ENCODE measurements around the gene CLNK.
A peak's percentile ranks its signal among the peaks of the same experiment; 100 is the strongest.
"Not testable (repeated sequence)": the region's sequence is repeated elsewhere in the genome, so short reads cannot be mapped to it uniquely, and the experiment has no call there.

The CLNK gene

DNA sequence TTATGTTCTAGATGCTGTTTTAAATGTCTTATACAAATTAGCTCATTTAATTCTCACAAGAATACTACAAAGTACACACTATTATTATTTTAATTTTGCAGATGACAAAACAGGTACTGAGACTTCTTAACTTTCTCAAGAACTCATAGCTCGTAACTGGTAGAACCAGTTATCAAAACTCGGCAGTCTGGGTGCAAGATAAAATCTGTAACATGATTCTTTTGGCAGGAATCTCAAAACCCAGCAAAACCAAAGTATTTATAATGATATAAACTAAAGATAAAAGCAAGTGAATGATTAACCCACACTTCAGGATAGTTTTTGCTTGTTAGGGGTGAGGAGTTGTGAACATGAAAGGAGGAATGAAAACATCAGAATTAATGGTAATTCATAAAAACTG, 27.6 kb downstream of the CLNK start:
- FAIRE-seq: peak; percentile 61

DNA sequence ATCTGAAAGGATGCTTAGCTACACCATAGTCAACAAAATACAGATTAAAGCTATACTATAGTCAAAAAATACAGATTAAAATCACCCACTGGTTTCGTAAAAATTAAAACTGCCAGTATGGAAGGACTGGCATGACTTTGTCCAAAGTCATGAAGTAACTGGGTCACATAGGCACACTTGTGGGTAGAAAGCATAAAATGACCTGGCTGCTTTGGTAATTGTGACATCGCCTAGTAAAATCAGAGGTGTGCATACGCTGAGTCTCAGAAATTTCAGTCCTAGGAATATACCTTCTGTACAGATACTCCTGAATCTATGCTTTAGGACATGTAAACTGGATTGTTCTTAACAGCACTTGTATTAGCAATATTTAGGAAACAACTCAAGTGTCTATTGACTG, 28.1 kb downstream of the CLNK start:
- FAIRE-seq: no peak

DNA sequence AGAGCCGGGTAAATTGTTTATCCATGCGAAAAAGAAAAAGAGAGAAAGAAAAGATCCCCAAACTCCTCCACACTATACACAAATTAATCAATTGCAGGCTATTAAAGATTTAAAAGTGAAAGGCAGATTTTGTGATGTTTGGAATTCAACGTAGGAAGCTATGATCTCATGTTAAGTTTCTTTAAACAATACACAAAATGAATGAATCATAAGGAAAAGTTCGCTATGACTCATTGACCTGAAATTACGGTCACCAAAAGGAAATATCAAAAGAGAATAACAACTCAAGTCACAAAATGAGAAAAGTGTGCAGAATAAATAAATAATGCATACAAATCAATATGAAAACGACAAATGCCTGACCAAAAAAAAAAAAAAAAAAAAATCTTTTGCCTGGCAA, 28.6 kb downstream of the CLNK start:
- FAIRE-seq: peak; percentile 84

DNA sequence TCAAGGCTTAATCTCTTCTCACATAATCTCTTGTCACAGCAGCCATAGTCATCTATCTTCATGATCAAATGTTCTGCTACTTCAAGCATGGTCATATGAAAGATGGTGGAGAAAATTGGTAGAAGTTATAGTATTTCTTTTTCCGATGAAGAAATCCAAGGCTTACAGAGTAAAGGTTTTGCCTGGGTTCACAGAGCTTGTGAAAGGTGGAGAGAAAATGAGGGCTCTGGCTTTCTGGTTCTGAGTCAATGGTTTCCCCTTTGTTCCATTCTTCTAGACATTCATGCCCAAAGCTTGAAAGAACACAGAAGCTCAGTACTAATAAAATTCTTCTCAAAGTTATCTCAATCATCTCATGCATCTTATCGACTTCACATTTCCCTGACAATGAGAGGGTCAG, 36.1 kb downstream of the CLNK start:
- no peak for FAIRE-seq

DNA sequence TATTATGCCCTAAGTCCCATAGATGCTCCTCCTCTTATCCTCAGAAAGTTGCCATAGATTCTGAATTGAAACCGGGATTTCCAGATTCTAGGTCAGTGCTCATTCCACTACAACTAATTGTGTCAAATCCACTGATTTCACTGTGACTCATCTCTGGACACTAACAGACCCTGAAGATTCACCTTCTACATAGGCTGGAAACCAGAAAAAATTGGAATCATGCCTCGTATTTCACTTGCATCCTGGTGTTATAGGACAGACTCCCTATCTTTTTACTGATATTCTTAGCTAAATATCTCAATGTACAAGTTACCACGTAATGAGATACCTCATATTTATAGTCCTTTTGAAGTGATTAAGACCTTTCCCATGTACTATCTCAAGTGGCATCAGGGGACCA, 36.7 kb downstream of the CLNK start:
- no peak for FAIRE-seq

DNA sequence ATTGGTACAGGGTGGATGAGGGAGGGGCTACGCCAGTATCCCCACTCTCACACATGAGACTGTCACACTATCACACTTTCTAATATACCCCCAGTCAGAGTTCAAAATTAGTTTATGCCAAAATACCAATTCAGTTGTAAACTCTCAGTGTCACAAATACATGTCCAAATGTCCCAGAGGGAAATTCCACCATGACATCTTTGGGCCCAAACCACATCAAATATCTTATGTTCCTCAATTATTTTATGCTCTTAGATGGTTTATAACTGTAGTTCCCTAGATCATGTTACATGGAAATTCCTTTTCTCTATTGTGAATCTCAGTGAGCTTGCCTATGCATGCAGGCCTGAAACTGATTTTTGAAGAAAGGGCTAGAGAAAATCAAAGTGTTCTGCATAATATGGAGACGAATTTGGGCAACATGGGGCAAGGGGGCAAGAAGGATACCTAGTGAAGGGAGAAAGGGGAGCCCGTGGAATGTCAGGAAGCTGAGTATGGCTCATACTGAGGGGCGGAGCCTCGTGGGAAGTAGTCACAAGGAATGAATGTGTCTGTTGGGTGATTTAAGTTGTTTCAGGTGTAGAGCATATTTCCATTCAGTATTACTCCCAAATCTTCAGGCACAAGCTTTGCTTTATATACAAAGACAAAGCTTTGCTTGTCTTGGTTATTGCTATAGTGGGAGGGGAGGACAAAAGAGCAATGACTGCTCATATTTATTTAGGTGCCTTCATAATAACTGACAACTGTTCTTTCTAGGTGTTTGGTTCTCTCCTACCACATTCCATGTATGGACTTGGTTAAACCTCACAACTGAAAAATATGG, 40.8 kb downstream of the CLNK start:
- no peak for FAIRE-seq

DNA sequence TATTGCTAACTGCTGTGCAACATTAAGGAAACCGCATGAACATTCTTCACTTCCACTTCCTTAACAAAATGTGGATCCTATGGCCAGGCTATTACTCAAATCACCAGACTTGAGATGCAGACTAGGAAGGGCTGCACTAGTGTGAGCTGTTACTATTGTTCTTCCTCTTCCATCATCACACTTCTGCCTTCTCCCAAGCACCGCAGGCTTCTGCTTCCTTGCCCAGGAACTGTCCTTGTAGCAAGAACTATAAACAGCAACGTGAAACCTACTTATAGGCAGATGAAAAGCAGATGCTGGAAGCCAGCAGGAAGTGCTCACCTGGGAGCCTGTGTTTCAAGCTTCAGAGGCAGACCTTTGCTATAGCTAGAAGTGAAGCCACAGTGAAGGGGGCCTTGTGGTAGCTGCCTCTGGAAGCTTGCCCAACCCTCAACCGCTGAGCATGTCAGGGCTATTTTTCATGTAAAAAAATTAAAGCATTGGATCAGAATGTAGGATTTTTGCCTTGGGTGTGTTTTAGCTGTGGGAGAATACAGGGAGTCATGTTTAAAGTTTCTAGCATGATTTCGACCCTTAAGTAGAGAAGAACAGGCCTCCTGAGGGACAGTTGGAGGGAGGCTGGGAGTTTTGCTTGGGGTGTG, 43.9 kb downstream of the CLNK start:
- no peak for FAIRE-seq

DNA sequence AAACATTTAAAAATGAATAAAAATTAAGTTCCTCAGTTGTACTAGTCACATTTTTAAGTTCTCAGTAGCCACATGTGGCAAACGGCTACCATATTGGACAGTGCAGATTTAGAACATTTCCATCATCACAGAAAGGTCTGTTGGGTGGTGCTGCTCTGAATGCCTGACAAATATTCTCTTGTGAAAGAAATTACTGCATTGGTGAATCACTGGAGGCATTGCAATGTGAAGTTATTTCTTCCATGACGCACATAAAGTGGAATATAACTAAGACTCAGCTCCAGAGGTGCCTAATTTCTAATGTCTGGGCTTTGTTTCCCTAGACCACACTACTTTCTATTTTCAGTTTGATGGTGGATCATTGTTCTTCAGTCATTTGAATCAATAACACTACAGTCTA, 44.9 kb downstream of the CLNK start:
- FAIRE-seq: no peak

DNA sequence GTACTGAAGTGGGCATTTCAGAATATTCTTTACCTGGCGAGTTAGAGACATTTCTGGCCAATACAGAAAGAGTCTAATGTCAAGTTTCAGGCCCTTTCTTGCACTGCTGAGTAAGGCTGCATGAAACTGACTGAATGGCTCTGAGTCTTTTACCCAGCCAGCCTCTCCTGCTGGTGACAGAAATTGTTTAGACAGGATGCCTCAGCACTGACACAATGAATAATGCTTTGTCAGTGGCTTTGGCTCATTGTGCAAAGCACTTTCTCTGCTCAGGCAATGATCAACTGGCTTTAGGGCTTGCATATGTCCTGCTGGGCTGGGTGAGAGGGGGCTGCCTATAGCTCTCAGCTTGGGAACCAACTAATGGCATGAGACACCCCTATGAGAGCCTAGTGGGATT, 45.5 kb downstream of the CLNK start:
- FAIRE-seq: no peak

DNA sequence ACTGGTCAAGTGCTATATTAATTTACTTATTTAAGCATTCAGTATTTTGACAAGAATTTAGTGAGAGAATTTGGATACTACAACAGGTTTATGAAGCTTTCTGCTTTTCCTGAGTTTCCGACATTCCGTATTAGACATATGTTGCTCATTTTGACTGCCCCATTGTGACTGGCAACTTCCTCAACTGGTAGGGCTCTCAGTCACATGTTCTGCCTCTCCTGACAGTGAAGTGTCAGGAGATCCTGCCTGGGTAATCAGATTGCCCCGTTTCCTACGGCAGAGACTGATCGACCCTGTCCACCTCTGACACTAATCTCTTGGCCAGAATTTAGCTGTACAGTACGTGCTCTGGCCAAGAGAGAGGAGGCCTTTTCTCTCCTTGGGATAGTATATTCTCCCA, 49.5 kb downstream of the CLNK start:
- FAIRE-seq: no peak

DNA sequence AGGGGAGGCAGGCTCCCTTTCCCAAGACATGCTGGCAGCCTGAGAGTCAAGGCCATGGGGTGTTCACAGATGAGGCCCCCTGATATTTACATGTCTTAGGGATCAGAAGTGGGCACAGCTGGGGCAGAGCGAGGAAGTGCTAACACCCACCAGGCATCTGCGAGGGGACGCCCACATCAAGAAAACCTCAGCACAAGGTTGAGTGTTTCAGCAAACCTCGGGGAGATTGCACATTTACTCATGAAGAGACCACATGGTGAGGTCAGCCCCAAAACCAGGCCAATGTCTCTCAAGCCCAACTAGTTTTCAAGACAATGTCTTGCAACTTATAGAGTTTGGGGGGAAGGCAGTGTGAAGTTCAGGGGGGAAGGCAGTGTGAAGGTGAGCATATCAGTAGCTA, 55.2 kb downstream of the CLNK start:
- no peak for FAIRE-seq

DNA sequence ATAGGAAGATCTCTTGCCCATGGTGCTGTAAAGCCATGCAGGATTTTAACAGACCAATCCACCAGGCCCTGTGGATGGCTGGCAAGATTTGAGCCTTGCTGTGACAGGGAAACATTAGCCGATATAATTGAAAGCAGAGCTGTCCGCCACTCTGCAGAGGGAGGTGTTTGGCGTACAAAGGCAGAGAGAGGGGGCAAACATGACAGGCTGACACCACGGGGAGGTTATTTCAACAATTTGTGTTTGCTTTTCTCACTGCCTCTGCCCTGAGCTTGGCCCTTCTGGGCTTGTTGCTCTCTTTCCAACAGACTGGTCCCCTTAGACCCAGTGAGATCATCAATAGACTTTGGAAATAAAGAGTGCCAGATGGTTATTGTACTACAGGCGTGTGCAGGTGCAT, 59.4 kb downstream of the CLNK start:
- FAIRE-seq: no peak

DNA sequence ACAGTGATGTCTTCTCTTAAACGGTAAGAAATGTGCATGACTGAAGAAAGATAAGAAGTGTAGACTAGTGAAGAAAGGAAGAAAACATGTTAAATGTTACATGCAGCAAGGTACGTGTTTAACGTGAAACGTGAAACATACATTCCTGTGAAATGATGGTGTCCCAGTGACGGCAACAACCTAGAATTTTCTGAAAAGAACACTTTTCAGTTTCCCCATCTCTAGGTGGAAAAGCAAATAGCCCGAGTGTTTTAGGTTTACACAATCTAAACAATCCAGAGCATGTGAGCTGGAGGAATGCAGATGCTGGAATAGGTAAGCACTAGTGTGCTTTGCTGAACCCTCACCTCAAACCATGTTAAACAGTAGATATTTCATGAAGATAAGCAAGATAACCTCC, 60.7 kb downstream of the CLNK start:
- no peak for FAIRE-seq

DNA sequence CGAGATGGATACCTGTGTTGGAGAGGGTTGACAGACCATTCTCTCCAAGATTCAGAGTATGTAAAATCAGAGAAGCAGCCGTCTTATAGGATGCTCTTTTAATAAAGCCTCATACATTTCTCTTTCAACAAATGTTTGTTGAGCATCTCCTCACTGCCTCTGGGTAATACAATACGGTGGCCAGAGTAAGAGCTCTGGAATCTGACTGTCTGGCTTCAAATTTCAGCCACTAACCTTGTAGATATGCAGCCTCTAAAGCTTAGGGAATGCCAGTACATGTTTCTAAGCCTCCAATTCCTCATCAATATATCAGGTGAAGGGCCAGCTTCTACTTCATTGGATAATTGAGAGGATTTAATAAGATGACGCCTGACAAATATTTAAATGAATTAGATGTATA, 61.3 kb downstream of the CLNK start:
- no peak for FAIRE-seq

DNA sequence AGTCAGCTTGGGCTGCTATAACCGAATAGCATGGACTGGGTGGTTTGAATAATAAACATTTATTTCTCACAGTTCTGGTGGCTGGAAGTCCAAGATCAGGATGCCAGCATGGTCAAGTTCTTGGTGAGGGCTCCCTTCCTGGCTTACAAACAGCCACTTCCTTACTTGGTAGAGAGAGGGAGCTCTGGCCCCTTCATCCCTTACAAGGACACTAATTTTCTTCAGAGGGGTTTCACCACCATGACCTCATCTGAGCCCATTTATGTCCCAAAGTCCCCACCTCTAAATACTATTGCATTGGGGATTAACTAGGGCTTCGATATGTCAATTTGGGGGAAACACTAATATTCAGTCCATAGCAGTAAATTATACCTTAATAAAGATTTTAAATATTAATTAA, 61.8 kb downstream of the CLNK start:
- FAIRE-seq: no peak

DNA sequence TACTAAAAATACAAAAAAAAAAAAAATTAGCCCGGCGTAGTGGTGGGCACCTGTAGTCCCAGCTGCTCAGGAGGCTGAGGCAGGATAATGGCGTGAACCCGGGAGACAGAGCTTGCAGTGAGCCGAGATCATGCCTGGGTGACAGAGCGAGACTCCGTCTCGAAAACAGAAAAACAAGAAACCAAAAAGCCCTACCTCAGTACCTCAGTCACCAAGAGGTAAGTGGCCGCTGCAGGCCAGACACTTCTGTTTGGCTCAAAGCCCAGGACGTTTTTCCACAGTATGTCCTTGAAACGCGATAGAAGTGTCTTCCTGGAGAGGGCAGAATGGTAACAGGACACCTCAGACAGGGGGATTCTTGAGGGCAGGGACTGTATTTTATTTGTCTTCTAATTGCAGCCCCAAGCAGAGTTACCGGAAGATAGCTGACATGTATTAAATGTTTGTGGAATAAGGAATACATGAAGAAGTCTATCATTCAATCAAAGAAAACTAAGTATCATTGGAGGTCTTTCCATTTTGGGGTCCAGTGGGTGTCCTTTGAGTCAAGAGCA, 63.6 kb downstream of the CLNK start:
- no peak for FAIRE-seq

DNA sequence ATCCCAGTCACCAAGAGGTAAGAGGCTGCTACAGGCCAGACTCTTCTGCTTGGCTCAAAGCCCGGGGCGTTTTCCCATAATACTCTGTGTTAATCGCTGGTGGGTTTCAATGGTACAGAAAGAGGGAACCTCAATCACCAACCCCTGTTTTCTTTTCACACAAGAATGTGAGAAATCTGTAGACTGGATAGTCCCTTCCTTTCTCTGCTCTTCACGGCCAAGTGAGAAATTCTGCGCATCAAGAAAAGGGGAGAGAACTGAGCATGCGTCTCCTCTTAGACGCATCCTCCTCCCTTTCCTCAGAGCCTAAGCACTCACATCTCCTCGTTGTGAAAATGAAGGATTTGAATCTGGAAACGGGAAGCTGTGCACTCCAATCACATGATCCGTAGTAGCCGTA, 64.7 kb downstream of the CLNK start:
- no peak for FAIRE-seq

DNA sequence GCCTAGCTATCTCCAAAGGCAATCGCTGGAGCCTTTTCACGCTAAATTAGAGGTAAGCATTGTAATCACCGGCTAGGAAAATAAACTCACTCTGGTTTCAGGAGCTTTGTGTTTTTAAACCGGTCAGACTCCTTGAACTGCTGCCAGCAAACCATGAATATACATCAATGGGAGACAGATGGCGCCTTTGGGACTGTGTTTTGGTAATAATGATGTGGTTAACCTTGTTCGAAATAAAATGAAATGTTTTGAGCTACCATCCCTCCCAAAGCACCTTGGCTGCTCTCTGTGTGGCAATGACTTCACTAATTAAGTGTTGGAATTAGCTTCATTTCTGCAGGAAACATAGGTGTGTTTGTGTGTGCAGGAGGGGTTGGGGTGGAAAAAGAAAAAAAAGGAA, 65.3 kb downstream of the CLNK start:
- peak; percentile 80 for FAIRE-seq

DNA sequence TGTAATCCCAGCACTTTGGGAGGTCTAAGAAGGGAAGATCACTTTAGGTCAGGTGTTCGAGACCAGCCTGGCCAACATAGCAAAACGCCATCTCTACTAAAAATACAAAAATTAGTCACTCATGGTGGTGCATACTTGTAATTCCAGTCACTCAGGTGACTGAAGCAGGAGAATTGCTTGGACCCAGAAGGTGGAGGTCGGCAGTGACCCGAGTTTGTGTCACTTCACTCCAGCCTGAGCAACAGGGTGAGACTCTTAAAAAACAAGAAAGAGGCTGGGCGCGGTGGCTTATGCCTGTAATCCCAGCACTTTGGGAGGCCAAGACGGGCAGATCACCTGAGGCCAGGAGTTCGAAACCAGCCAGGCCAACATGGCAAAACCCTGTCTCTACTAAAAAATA, 69.6 kb downstream of the CLNK start:
- FAIRE-seq: not testable (repeated sequence)

DNA sequence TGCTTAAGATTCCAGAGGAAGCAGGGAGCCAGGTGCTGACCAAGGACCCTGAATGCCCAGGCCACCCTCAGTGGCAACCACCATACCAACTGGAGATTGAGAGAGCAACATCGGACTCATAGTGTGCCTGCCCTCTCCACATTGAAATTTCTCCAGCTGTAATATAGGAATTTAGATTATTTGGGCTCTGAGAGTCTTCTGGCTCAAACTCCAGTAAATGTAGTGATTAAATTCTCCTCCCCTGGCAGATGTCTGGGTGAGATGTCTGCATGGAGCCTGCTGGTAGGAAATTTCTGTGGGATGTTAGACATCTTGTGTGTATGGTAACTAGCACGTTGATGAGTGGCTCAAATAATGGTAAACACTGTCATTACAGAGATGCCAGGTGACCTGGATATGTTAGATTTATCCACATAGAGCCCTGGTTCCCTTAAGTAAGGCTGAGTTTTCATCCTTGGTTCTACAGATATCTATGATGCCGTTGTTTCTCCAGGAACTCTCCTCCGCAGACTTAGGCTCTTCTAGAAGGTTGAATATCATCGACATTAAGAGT, 70.6 kb downstream of the CLNK start:
- FAIRE-seq: no peak

DNA sequence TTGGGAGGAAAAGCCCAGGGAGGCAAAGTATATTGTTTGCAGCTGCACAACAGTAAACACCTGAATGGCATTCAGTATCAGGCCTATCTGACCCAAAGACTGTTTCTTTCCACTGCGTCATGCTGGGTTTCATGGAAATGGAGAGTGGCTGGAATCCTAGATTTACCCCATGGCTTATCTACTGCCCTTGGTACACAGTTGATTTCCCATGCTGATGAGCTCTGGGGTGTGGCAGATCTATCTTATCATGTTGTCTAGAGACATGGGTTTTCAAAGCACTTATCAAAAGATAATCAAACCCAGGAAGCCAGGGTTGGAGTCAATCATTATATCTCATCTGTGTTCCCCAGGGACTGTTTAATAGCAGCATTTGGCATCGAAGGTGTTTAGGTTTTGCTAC, 72.1 kb downstream of the CLNK start:
- FAIRE-seq: no peak

DNA sequence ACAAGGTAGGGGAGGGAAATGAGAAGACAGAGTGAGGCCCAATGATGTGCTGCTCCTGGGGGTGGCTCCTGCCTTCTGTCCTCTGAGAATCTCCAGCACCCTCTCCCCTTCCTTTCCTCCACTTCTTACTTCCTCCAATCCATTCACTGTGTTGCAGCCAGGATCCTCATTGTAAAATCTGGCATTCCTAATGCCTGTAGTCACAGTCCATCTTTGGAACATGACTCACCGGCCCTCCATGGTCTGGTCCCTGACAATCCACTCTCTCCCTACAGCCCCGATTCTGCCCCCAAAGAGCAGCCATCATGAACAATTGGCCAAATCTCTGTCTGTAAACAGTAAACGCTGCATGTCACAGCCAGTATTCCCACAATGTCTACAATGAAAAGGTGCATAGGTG, 72.9 kb downstream of the CLNK start:
- no peak for FAIRE-seq

DNA sequence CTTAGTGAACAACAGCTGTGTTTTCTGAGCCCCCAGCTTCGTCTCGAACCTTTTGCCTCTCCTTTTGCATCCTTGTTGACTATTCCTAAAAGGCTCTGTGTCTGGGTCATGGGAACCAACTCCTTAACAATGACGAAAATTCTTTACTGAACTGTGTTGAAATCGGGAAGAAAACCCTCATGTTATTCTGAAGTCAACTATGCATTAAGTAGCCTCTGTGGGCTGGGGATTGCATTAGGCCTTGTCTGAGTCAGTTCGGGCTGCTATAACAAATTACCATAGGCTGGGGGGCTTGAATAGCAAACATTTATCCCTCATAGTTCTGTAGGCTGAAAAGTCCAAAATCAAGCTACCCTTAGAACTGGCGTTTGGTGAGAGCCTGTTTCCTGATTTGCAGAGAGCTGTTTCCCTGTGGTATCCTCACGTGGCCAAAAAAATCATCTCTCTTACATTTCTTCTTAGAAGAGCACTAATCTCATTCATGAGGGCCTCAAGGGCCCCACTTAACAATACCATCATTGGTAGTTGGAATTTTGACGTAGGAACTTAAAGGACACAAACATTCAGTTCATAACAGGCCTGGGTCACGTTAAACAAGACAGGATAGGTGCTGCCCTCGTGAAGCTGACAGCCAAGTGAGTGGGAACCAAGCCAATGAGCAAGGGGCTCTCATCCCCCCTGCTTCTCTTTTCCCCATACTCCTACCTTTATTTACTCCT, 75.9 kb downstream of the CLNK start:
- FAIRE-seq: no peak

Data from endometrium (tissue), 2 donors.